ENCODE measurements around the gene HK1. TPM values are rescaled to one million over a fixed set of nuclear protein-coding genes. Genes with fewer than 3 reads are reported as not detected.

Gene HK1
- total RNA-seq, 2 donors from 2014 or later: 143 to 149 TPM

GRCh38 chr10:69413221-69413865 lies 135.0 kb downstream of the HK1 start:
- DNase-seq: peak; percentile 38 to 40
- Mint-ChIP-seq H3K27me3 (ENCODE audit: low read depth) (no peaks in the 10 kb centered on the region), H3K4me3 (no peak overlapping the region), H3K36me3 (ENCODE audit: insufficient read depth in 2 of 2) (no peaks in the 10 kb centered on the region), H3K27ac (no peak overlapping the region), H3K9me3 (no peaks in the 10 kb centered on the region), H3K4me1 (ENCODE audit: low read depth) (peaks cover 19% of the 10 kb centered on the region)
- ATAC-seq (replicated peaks in 1 of 2): no peak

DNA sequence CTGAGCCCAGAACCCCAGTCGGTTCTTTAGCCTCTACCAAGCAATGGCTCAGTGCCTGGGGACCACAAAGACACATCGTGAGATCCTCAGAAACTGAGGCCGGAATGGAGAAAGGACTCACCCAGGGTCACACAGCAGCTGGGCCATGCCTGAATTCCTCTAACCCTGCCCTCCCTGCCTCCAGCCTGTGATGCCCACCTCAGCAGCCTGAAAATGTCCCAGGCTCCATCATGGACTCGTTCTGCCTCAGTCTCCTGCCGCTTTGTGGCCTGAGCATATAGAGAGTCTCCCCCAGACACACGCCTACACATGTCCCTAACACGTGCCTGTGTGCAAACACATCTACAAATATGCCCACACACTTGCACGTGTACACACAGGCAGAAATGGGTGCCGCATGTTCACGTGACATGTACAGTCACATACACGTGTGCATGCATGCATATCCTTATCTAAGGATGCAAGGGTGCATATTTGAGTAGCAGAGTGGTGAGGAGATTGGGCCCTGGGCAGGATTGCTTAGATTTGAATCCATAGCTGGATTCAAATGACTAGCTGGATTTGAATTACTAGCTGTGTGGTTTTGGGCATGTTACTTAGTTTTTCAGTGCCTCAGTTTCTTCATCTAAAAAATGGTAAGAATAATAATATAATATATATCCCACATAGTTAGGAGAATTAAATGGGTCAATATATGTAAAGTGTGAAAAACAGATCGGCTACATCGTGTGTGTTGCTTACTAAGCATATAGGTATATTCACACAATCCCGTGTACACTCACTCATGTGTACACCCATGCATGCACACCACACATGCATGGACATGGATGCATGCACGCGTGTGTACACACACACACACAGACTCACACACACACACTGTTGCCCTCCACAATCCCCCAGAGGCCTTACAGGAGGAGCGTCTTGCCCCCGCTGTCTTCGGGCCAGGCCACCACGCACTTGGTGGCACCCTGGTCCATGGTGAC lies 136.0 kb downstream of the HK1 start:
- ATAC-seq (replicated peaks in 1 of 2) (no peak), DNase-seq (no peak)
- Mint-ChIP-seq H3K9me3 (no peaks in the 10 kb centered on the region), H3K36me3 (ENCODE audit: insufficient read depth in 2 of 2) (no peaks in the 10 kb centered on the region), H3K27ac (no peak overlapping the region), H3K4me1 (ENCODE audit: low read depth) (peaks cover 9% of the 10 kb centered on the region), H3K4me3 (no peak overlapping the region), H3K27me3 (ENCODE audit: low read depth) (no peaks in the 10 kb centered on the region)

DNA sequence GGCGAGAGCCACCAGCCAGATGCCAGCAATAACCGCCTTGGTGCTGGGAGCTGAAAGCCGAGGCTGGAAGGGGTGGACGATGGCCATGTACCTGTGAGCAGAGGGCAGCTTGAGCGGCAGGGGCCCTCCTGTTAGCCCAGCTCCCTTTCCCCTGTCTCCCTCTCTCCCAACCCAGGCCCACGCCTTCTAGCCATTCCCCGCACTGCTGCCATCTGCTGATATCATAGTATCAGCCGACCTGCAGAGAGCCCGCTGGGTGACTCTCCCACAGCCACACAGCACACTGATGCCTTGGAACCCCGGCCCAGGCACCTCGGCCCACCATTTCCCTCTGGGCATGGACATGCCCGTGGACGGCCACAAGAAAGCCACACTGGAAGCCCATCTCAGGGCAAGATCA lies 136.8 kb downstream of the HK1 start:
- H3K27me3 Mint-ChIP-seq (ENCODE audit: low read depth): no peaks in the 10 kb centered on the region
- H3K4me3 Mint-ChIP-seq: no peak overlapping the region
- DNase-seq (no peak), ATAC-seq (replicated peaks in 1 of 2) (no peak)
- no peak overlapping the region for H3K27ac Mint-ChIP-seq
- H3K9me3 Mint-ChIP-seq: no peaks in the 10 kb centered on the region
- peaks cover 5% of the 10 kb centered on the region for H3K4me1 Mint-ChIP-seq (ENCODE audit: low read depth)
- no peaks in the 10 kb centered on the region for H3K36me3 Mint-ChIP-seq (ENCODE audit: insufficient read depth in 2 of 2)

DNA sequence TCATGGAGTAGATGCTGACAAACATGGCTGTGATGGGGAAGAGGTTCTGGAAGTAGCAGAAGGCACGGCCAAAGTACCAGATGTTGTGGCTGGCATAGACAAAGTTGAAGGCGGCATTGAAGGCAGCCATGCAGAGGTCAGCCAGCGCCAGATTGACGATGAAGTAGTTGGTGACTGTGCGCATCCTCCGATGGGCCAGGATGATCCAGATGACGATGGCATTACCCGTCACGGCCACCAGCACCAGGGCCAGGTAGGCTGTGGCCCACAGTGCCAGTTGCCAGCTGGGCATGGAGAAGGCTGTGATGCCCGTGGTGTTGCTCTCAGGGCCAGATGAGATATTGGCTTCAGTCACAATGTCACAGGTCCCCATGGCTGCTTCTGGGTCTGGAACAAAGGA lies 137.7 kb downstream of the HK1 start:
- Mint-ChIP-seq H3K4me3 (no peak overlapping the region), H3K27ac (no peak overlapping the region), H3K27me3 (ENCODE audit: low read depth) (no peaks in the 10 kb centered on the region), H3K36me3 (ENCODE audit: insufficient read depth in 2 of 2) (no peaks in the 10 kb centered on the region), H3K9me3 (no peaks in the 10 kb centered on the region), H3K4me1 (ENCODE audit: low read depth) (peaks cover 5% of the 10 kb centered on the region)
- DNase-seq (no peak), ATAC-seq (replicated peaks in 1 of 2) (no peak)

DNA sequence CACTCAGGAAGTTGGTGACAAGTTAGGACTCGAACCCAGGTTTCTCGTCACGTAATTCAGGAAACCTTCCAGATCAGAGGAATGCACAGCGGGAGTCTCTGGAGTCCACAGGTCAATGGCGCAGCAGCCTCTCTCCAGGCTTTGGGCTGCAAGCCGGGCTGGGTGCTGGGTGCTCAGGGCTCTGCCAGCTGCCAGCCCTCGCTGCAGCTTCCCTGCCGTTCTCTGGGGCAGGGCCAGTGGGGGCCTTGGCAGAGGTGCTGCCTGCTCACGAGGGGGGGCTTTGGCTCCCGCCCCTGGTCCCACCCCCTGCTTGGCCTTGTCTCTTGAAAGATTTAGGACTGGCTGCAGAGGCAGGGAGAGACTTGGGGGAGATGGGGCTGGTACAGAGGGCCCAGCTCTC lies 138.4 kb downstream of the HK1 start, which contains the start of gene TACR2:
TACR2 (minus strand) TSS at position 224 of the 400 bp plus-strand sequence. CDS start 595 bp downstream, outside the sequence.
- ATAC-seq (replicated peaks in 1 of 2): no peak
- Mint-ChIP-seq H3K4me3 (no peak within 1 kb of the TSS), H3K4me1 (ENCODE audit: low read depth) (peaks cover 6% of the 10 kb centered on the region), H3K36me3 (ENCODE audit: insufficient read depth in 2 of 2) (no peaks in the 10 kb centered on the region), H3K27me3 (ENCODE audit: low read depth) (no peaks in the 10 kb centered on the region), H3K27ac (no peak within 1 kb of the TSS), H3K9me3 (no peaks in the 10 kb centered on the region)
- no peak for DNase-seq

DNA sequence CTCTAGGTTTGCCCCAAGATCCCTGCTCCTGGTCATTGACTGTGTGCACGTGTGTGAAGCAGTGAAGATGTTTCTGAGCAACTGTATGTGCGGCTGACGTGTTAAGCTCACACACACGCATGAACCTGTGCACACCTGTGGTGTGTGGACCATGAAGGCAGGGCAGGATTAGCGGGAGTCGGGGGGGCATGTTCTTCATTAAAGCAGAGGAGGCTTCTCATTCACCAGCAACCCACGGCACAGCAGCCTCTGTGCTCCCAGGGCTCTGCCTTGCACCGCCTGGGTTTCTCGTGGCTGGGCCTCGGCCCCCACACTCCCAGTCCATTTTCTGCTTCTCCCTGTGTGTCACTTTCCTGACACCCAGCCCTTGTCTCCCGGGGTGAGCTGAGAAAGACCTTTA lies 139.2 kb downstream of the HK1 start:
- H3K9me3 Mint-ChIP-seq: no peaks in the 10 kb centered on the region
- no peaks in the 10 kb centered on the region for H3K36me3 Mint-ChIP-seq (ENCODE audit: insufficient read depth in 2 of 2)
- no peak overlapping the region for H3K27ac Mint-ChIP-seq
- H3K4me1 Mint-ChIP-seq (ENCODE audit: low read depth): peaks cover 12% of the 10 kb centered on the region
- DNase-seq: no peak
- no peaks in the 10 kb centered on the region for H3K27me3 Mint-ChIP-seq (ENCODE audit: low read depth)
- ATAC-seq (replicated peaks in 1 of 2): no peak
- no peak overlapping the region for H3K4me3 Mint-ChIP-seq

- no peak for ATAC-seq (replicated peaks in 1 of 2)
- no peaks in the 10 kb centered on the region for H3K9me3 Mint-ChIP-seq
- H3K27ac Mint-ChIP-seq: no peak overlapping the region
- H3K27me3 Mint-ChIP-seq (ENCODE audit: low read depth): no peaks in the 10 kb centered on the region
- H3K4me3 Mint-ChIP-seq: no peak overlapping the region
- peaks cover 9% of the 10 kb centered on the region for H3K4me1 Mint-ChIP-seq (ENCODE audit: low read depth)
- no peak for DNase-seq
- no peaks in the 10 kb centered on the region for H3K36me3 Mint-ChIP-seq (ENCODE audit: insufficient read depth in 2 of 2)
Measured at GRCh38 chr10:69418052-69418752, 139.9 kb downstream of the HK1 start.

GRCh38 chr10:69419096-69419743 lies 140.9 kb downstream of the HK1 start:
- DNase-seq (no peak), ATAC-seq (replicated peaks in 1 of 2) (no peak)
- H3K27me3 Mint-ChIP-seq (ENCODE audit: low read depth): no peaks in the 10 kb centered on the region
- no peak overlapping the region for H3K4me3 Mint-ChIP-seq
- no peak overlapping the region for H3K27ac Mint-ChIP-seq
- H3K36me3 Mint-ChIP-seq (ENCODE audit: insufficient read depth in 2 of 2): no peaks in the 10 kb centered on the region
- H3K9me3 Mint-ChIP-seq: peaks cover 3 to 4% of the 10 kb centered on the region in 2 donors
- peaks cover 13% of the 10 kb centered on the region for H3K4me1 Mint-ChIP-seq (ENCODE audit: low read depth)

GRCh38 chr10:69419744-69420126 lies 141.4 kb downstream of the HK1 start:
- DNase-seq: no peak
- H3K9me3 Mint-ChIP-seq: peaks cover 3 to 4% of the 10 kb centered on the region in 2 donors
- peaks cover 14% of the 10 kb centered on the region for H3K4me1 Mint-ChIP-seq (ENCODE audit: low read depth)
- no peaks in the 10 kb centered on the region for H3K36me3 Mint-ChIP-seq (ENCODE audit: insufficient read depth in 2 of 2)
- no peak for ATAC-seq (replicated peaks in 1 of 2)
- H3K4me3 Mint-ChIP-seq: no peak overlapping the region
- H3K27me3 Mint-ChIP-seq (ENCODE audit: low read depth): no peaks in the 10 kb centered on the region
- no peak overlapping the region for H3K27ac Mint-ChIP-seq

DNA sequence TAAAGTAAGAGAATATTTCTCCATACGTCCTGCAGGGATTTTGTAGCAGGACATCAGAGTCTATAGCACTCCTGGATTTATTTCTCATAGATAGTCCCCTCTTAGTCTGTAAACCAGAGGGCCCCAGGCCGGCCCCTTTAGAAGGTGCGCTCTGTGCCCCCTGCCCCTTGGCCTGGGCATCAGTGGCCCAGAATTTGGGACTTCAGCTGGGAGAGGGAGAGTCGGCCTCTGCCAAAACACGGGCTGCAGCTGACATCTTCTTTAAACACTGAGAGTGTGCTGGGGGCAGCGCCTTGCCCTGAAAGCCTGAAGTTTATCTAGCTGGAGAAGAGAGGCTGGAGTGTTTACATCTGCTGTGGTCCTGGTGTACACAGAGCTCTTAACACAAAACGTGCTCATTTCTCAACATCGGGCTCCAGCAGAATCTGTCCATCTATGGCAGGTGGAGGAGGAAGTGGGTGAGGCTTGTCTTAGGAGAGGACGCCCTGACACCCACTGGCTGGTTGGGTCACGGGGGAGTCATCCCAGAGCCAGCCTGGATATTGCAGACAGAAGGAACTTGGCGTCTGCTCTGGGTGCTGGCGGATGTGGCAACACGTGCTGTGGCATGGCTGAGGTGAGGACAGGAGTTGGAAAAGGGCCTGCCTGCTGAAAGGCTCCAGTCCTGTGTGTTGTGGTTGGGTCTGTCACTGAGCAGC lies 143.5 kb downstream of the HK1 start:
- no peak for ATAC-seq (replicated peaks in 1 of 2)
- DNase-seq: no peak
- H3K4me1 Mint-ChIP-seq (ENCODE audit: low read depth): peaks cover 33% of the 10 kb centered on the region
- H3K4me3 Mint-ChIP-seq: no peak overlapping the region
- H3K36me3 Mint-ChIP-seq (ENCODE audit: insufficient read depth in 2 of 2): no peaks in the 10 kb centered on the region
- no peak overlapping the region for H3K27ac Mint-ChIP-seq
- no peaks in the 10 kb centered on the region for H3K27me3 Mint-ChIP-seq (ENCODE audit: low read depth)
- H3K9me3 Mint-ChIP-seq: peaks cover 3 to 4% of the 10 kb centered on the region in 2 donors

GRCh38 chr10:69422676-69423075 lies 144.4 kb downstream of the HK1 start:
- Mint-ChIP-seq H3K9me3 (peaks cover 3 to 4% of the 10 kb centered on the region in 2 donors), H3K4me1 (ENCODE audit: low read depth) (peaks cover 38% of the 10 kb centered on the region), H3K27ac (no peak overlapping the region), H3K36me3 (ENCODE audit: insufficient read depth in 2 of 2) (no peaks in the 10 kb centered on the region), H3K27me3 (ENCODE audit: low read depth) (no peaks in the 10 kb centered on the region), H3K4me3 (no peak overlapping the region)
- ATAC-seq (replicated peaks in 1 of 2) (no peak), DNase-seq (no peak)

DNA sequence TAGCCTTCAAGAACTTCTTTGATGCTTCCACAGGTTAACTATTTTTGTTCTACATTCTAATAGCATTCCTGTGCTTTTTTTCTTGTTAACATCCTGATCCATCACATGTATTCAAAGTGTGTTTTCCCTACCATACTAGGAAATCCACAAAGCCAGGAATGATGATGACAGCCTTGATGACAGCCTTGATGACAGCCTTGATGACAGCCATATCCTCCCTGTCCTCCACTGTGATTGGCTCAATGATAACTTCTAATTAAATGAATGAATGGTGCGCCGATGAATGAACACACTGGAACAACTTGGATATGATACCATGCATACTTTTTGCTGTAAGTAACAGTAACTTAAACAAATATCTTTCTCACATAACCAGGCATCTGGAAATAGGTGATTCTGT lies 146.7 kb downstream of the HK1 start:
- DNase-seq (no peak), ATAC-seq (replicated peaks in 1 of 2) (no peak)
- Mint-ChIP-seq H3K27me3 (ENCODE audit: low read depth) (no peaks in the 10 kb centered on the region), H3K27ac (no peak overlapping the region), H3K4me3 (no peak overlapping the region), H3K9me3 (peaks cover 3 to 4% of the 10 kb centered on the region in 2 donors), H3K4me1 (ENCODE audit: low read depth) (peaks cover 45% of the 10 kb centered on the region), H3K36me3 (ENCODE audit: insufficient read depth in 2 of 2) (no peaks in the 10 kb centered on the region)
